Retina (tissue), 1 donor: ENCODE measurements around the gene GOPC.
"Not testable (repeated sequence)": the region's sequence is repeated elsewhere in the genome, so short reads cannot be mapped to it uniquely, and the experiment has no call there.

Experiments used
- DNase-seq: peaks from one replicate; pipeline ENCODE4 v3.0.0-alpha.2; 2016

The GOPC gene

DNA sequence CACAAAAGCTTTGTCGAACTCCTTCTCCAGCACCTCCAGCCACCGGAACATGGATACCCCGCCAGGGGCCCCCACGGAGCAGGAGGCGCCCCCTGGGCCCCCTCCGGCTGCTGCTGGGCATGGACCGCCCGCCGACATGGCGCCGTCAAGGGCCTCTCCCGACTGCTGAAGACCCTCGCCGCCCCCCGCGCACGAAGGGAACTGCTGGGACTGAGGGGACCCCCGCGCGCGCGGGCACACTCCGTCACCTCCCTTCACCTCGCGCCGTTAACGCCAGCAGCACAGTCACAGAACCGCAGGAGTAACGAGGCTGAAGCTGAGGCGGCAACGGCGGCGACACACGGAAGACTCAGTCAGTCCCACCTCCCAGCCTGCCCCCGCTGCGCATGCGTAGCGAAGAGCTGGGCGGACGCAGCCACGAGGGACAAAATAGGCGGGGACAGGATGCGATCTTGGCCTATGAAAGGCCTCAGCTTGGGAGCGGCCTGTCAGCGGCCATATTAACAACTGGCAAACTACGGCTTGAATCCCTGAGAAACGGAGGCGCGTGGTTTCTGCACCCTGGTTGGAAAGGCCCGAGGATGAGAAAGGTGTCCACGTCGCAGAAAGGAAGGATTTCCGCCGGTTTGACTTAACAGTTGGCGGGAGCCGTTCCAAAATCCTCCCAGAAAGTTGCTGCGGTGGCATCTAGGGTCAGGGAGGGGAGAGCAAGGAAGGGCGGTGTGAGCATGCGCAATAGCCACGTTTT lies at the start of gene GOPC:
Gene GOPC, minus strand, starts transcription at position 361 of the 748 bp plus-strand sequence. Its CDS starts 223 bp downstream, at position 138.
- DNase-seq = peak; percentile 97

- DNase-seq = not testable (repeated sequence)
These were observed 49.7 kb upstream of the GOPC start for GRCh38 chr6:117651984-117652383.

DNA sequence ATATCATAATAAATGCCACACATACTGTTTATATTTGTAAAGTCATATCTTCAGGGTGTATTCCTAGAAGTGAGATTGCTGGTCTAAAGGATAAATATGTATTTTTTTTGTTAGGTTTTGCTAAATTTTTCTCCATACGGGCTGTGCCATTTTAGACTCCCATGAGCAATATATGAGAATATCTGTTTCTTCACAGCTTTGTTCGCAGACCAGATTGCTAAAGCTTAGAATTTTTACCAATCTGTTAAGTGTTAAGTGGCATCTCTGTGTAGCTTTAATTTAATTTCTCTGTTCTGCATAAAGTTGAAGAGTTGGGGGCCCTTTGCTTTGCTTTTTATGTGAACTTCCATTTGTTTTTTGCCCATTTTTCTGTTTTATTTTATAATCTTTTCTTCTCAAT lies 40.7 kb upstream of the GOPC start:
- no peak for DNase-seq

DNA sequence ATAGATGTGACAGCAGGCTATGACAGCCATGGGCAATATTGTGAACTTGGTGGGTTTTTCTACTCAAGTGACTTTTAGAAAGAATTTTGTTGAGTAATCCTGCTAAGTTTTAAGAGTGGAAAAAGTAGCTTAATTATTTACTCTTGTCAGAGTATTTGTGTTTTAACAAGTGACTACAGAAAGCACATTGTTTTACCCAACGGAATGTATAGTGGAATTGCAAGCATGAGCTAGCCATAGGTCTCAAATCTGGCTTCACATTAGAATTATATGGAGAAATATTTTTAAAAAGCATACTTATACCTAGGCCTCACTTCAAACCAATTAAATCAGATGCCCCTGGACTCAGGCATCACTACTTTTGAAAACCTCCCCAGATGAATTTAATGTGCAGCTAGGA lies 35.5 kb upstream of the GOPC start:
- DNase-seq = no peak

DNA sequence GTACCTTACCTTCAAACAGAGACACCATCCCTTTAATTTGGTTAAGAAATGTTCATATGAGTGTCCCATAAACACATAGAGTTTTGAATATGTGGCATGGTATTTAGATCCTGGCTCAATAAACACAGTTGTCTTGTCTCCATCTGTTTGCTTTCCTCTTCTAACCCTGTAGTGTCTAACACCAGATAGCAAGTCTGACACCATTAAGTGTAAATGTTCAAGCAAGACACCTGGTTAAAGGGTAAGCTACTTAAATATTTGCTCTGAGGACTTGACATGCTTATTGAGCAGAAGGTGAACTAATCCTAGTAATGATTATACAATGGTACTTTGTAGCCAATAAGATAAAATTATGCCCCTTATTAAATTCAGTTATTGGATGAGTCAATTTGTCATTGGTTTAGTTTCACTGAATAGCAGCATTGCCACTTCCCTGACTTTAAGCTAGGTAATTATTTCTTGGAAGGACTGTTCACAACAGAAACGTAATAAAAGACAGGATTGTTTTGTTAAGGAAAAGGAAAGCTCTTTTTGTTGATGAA lies 26.9 kb upstream of the GOPC start:
- DNase-seq = no peak

DNA sequence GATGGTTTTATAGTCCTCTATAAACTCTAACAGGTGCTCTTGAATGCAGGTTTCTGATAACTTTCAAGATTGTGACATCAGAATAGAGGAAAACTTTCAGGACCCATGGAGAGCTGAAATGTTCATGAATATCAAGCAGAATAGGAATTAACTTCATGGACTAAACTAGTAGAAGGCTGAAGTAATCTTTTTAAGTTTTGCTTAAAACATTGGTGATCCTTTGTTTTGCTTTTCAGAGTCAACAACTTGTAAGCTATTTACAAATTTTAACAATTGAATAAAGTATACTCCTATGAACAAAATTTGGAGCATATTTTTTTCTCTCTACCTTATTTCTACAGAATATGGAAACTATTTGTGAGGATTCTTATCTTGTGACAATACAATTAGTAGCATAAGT lies 25.2 kb upstream of the GOPC start:
- no peak for DNase-seq

DNA sequence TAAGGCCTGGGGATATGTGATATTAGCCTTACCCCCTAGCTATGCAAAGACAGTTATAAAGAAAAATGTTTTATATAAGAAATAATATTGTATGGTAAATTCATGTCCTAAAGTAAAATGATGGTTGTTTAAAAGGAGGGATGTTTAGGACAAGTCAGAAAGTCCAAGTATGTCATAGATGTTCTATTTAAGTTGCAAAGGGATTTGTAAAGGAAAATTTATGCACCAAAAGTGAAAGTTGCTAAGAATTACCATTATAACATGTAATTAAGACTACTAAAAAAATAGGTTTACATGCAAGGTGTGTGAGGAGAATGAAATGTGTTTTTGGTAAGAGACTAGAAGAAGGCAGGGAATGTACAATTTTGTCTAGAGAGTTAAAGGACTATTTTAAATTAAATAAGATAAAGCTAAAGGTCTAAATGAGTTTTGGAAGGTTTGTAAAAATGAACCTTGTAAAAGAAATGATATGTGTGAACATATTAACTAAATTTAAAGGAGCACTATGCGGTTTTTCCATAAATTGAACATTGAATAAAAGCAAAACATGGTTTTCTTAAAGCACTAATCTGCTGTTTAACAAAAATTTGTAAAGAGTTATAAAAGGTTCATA lies 22.7 kb upstream of the GOPC start:
- DNase-seq = no peak

DNA sequence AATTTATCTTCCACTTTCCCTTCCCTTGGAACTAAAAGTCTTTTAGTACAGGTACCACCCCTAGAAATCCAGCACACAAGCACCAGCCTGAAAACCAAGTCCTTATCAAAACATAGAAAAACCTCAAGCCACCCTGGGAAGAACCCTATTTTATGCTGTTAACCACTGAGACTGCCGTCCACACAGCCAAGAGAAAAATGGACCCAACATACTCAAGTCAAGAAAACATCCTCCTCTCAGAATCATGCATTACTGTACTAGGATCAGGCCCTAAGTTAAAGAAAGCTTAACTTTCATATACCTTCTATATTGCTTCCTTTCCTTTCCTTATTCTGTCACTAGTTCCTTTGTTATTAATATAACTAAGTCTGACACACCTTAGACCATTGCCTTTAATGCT lies 16.9 kb upstream of the GOPC start:
- DNase-seq = no peak

GRCh38 chr6:117617210-117618035 lies 15.1 kb upstream of the GOPC start:
- no peak for DNase-seq

DNA sequence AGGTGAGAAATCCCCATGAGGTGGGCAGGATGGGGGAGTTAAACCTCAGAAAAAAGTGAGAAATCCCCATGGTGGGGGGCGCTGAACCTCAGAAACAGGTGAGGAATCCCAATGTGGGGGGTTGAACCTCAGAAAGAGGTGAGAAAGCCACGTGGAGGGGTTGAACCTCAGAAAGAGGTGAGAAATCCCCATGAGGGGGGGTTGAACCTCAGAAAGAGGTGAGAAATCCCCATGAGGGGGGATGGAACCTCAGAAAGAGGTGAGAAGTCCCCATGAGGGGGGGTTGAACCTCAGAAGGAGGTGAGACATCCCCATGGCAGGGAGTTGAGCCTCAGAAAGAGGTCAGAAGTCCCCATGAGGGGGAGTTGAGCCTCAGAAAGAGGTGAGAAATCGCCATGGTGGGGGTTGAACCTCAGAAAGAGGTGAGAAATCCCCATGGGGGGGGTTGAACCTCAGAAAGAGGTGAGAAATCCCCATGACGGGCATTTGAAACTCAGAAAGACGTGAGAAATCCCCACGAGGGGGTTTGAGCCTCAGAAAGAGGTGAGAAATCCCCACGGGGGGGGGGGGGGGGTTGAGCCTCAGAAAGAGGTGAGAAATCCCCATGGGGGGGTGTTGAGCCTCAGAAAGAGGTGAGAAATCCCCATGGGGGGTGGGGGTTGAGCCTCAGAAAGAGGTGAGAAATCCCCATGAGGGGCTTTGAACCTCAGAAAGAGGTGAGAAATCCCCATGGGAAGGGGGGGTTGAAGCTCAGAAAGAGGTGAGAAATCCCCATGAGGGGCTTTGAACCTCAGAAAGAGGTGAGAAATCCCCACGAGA lies 14.3 kb upstream of the GOPC start:
- no peak for DNase-seq

- no peak for DNase-seq
These were observed 13.6 kb upstream of the GOPC start for GRCh38 chr6:117615750-117616390.

- DNase-seq = no peak
These were observed 11.7 kb upstream of the GOPC start for GRCh38 chr6:117613920-117614560.

- no peak for DNase-seq
These were observed 5.2 kb upstream of the GOPC start for GRCh38 chr6:117607511-117607910.

DNA sequence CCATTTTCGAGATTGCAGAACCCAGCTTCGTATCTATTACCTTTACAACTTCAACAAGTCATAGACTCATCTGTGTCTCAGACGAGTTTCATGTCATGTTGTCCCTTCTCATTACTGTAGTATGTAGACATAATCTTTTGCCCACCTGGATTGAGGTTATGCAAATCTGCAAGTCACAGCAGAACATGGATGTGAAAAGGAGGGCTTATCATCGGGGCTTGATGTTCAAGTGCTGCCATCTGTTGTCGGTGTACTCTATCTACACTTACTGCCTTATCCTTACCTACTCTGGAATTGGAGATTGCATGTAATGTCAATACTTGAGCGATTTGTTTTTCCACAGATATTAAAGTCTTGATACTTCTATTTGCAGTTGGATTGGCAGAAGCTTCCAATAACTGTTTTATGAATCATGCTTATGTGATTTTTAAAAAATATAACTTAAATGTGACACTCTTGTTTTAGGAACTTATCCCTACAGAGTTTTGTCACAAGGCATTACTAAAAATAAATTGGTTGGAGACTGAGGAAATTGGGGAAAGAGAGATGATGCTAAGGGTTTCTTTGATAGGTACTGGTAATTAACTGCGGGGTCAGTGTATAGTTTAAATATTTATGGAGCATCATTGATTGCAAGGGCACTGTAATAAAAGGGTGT lies 3.0 kb upstream of the GOPC start:
- peak; percentile 47 for DNase-seq

DNA sequence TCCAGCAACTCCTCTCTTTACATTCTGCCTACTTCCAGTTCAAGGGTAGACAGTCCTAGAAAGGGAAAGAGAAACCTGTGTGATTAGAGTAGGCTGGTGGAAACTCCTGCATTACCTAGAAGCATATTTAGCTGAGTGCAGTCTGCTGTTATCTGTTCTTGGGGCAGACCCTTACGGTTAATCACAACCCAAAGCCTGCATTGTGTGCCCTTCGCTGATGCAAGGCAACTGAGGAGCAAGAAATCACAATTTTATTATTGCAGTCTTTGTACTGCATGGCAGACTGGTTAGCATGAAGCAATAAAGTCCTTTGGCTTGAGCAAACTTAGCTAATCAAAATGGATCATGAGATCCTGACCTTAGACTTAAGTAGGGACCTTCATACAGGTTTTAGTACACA lies 1.5 kb upstream of the GOPC start:
- DNase-seq = no peak

- no peak for DNase-seq
These were observed 733 bp upstream of the GOPC start for GRCh38 chr6:117602899-117603588.

- no peak for DNase-seq
These were observed 530 bp downstream of the GOPC start for GRCh38 chr6:117601811-117602150.

GRCh38 chr6:117600008-117600743 lies 2.1 kb downstream of the GOPC start:
- no peak for DNase-seq

- DNase-seq = no peak
These were observed 4.6 kb downstream of the GOPC start for GRCh38 chr6:117597755-117598154.
